WI38 (cell line): ENCODE results near the gene SETX.

Experiments used
- H3K4me3 ChIP-seq: 2 replicates; pipeline ENCODE4 v1.5.1; 2011; ENCODE audit warnings: low read depth, mild to moderate bottlenecking, control low read depth, low read length
- TF ChIP-seq, protein P1 (sequence below): IDR thresholded peaks from 2 replicates; pipeline ENCODE4 v1.5.1; 2012; ENCODE audit warnings: low read depth, mild to moderate bottlenecking, control low read depth, low read length

The SETX gene

DNA sequence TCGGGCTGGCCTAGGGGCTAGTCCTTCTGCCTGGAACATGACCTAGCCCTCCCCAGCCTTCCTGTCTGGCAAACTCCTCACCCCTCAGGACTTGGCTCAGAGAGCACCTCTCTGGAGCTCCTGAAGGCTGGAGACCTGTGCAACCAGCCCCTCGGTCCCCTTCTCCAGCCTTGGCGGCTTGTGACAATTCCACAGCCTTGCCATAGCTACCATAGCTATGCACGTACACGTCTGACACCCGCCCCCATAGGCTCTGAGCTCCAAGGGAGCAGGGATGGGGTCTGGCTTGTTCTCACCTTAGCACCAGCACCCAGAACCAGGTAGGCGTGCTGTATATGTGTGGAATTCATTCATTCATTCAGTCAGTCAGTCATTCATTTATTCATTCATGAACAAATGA is 143.2 kb downstream of the SETX start:
- TF ChIP-seq, protein P1, sequence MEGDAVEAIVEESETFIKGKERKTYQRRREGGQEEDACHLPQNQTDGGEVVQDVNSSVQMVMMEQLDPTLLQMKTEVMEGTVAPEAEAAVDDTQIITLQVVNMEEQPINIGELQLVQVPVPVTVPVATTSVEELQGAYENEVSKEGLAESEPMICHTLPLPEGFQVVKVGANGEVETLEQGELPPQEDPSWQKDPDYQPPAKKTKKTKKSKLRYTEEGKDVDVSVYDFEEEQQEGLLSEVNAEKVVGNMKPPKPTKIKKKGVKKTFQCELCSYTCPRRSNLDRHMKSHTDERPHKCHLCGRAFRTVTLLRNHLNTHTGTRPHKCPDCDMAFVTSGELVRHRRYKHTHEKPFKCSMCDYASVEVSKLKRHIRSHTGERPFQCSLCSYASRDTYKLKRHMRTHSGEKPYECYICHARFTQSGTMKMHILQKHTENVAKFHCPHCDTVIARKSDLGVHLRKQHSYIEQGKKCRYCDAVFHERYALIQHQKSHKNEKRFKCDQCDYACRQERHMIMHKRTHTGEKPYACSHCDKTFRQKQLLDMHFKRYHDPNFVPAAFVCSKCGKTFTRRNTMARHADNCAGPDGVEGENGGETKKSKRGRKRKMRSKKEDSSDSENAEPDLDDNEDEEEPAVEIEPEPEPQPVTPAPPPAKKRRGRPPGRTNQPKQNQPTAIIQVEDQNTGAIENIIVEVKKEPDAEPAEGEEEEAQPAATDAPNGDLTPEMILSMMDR, result no peak

More for the DNA sequence above, 143.2 kb downstream of the SETX start:
- no peak overlapping the region for H3K4me3 ChIP-seq
